Dedifferentiated amniotic fluid mesenchymal stem cell (primary cell): ENCODE results near the gene NYNRIN.

Experiments
- DNase-seq: peaks from one replicate; pipeline ENCODE4 v3.0.0-alpha.2; 2016; ENCODE audit errors: extremely low spot score

NYNRIN gene

GRCh38 chr14:24392325-24393091 is 6.3 kb upstream of the NYNRIN start:
- no peak for DNase-seq

- no peak for DNase-seq
Measured at GRCh38 chr14:24394275-24394674, 4.5 kb upstream of the NYNRIN start.

- DNase-seq, result no peak
Measured at GRCh38 chr14:24395609-24396582, 2.9 kb upstream of the NYNRIN start.

- no peak for DNase-seq
Measured at GRCh38 chr14:24397639-24398292, 1.0 kb upstream of the NYNRIN start.

- no peak for DNase-seq
Measured at GRCh38 chr14:24398293-24398652, 530 bp upstream of the NYNRIN start.

GRCh38 chr14:24399447-24399822 is 632 bp downstream of the NYNRIN start:
- DNase-seq, result no peak

- DNase-seq, result no peak
Measured at GRCh38 chr14:24399999-24400718, 1.4 kb downstream of the NYNRIN start.

GRCh38 chr14:24401810-24402702 is 3.3 kb downstream of the NYNRIN start:
- DNase-seq, result no peak

GRCh38 chr14:24403294-24403998 is 4.6 kb downstream of the NYNRIN start:
- peak; percentile 19 for DNase-seq

GRCh38 chr14:24404814-24405213 is 6.0 kb downstream of the NYNRIN start:
- no peak for DNase-seq

GRCh38 chr14:24406416-24406815 is 7.6 kb downstream of the NYNRIN start:
- no peak for DNase-seq

GRCh38 chr14:24407608-24408325 is 9.0 kb downstream of the NYNRIN start:
- no peak for DNase-seq

- no peak for DNase-seq
Measured at GRCh38 chr14:24408764-24409163, 10.0 kb downstream of the NYNRIN start.

GRCh38 chr14:24409192-24409591 is 10.4 kb downstream of the NYNRIN start:
- no peak for DNase-seq

GRCh38 chr14:24409956-24410355 is 11.2 kb downstream of the NYNRIN start:
- no peak for DNase-seq

- no peak for DNase-seq
Measured at GRCh38 chr14:24411443-24412389, 12.9 kb downstream of the NYNRIN start.

GRCh38 chr14:24414077-24414476 is 15.3 kb downstream of the NYNRIN start:
- no peak for DNase-seq

- DNase-seq, result no peak
Measured at GRCh38 chr14:24414732-24415420, 16.1 kb downstream of the NYNRIN start.
